Measurements from ENCODE around the gene SPPL2A.
A peak's percentile ranks its signal among the peaks of the same experiment; 100 is the strongest.

SPPL2A gene

DNA sequence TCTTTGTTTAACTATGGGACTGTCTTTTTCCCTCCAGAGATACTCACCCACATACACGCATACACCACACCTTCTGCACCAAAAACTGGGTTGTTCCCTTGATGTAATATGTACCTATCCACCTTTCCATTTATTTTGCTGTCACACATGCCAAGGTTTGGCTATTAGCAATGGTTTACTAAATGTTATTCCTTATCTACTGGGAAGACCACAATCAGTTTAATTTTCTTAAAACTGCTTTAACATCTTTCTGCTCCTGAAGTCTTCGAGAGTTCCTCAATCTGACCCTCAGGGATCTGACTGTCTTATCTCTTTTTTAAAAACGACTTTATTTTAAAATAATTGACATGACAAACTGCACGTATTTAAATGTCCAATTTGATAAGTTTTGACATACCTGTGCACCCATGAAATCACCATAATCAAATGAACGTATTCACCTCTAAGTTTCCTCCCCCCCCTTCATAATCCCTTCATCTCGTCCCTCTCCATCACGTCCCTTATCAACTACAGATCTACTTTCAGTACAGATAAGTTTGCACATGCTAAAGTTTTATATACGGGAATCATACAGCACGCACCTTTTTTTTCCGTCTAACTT lies 78.1 kb downstream of the SPPL2A start:
- peak in 1 of 51 donors; percentile 2 for DNase-seq

GRCh38 chr15:50686469-50687301 lies 78.8 kb downstream of the SPPL2A start, which contains the start of gene TRPM7:
TRPM7 (minus strand) TSS chr15:50686797; CDS start chr15:50686533, 264 bp downstream.
- DNase-seq = peak; percentile 37 to 97 (median 79)

DNA sequence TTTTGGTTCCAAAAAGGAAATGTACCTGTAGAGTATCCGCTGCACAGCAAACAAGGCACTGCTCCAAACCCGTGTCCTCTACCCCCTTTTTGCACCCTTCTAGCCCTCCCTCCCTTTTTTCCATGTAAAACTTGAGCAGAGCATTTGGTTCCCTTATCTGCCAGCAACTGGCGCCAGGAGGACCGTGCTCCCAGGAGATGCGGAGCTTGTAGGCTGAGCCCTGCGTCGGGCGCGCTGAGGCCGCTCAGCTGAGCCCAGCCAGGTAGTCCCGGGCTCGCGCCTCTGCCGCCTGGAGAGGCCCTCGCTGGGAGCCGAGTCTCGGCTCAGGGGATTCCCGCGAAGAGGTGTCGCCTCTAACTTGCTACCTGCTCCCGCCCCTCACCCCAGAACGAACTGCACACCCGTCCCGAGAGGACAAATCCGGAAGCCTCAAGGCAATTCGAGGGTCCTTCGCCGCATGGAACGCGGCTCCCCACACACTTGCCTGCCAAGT lies 79.5 kb downstream of the SPPL2A start:
- DNase-seq = peak in 23 of 51 donors; percentile 21 to 76 (median 56)

DNA sequence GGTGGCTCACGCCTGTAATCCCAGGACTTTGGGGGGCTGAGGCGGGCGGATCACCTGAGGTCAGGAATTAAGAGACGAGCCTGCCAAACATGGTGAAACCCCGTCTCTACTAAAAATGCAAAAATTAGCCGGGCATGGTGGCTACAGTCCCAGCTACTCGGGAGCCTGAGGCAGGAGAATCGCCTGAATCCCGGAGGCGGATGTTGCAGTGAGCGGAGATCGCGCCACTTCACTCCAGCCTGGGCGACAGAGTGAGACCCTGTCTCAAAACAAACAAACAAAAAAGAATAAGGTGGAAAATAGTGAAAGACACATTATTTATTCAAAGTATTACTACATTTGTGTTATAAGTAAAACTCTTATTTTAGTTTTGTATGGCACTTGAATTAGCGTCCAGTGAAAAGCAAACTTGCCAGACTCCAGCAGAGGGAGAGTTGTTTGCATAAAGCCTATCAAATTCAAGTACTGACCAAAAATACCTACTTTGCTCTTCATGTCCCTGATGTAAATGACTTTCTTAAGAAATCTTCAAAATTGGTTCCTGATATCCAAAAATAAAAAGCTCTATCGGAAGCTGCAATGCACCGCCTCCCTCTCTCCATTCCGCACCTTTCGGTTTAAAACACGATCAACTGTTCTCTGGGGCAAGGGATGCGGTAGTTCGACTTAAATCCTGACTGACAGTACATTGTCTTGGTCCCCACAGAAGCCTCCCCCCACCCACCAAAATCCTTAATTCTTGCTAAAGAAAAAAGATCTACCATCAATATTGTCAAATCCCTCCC lies 80.1 kb downstream of the SPPL2A start:
- DNase-seq = peak in 1 of 51 donors; percentile 36

DNA sequence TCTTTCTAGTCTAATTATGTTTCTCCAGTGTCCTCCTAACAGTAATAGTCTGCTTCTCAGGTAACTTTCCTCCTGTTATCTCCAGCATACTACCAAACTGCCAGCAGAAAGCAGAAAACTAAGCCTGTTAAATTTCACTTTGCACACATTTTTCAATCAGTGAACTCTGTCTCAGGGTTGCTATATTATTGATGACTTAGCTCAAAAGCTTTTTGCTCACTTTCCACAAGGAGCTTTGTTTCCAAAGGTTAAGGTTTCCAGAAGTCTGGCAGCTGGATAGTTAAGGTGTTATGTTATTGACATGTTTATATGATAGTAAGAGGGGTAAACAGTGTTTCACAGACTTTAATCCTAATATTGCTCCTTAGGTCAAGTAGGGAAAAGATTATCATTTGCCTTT lies 84.0 kb downstream of the SPPL2A start:
- DNase-seq = no peak

- DNase-seq = no peak
Observed at GRCh38 chr15:50676799-50677483, 88.6 kb downstream of the SPPL2A start.

DNA sequence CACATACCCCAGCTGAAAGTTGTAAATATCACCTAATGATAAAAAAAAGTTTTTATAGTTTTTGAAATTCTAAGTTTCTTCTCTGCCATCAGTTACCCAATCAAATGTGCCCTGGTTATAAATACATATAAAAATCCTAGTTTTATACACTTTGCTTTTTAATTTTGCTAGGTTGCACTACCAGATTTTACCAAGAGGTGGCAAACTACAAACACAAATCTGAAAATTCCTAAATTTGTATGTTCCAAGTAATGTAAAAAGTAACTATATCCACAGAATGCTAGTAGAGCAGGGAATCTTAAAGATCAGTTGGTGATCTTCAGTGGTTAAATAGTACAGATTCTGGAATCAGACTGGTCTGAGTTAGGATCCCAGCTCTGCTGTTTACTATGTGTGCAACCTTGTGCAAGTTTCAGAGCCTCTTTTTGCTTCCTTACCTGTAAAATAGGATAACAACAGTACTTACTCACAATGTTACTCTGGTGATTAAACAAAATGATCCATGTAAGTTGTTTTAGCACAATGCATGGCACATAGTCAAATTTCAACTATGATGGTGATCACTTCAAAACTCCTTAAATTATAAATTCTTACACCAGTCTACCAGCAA lies 89.9 kb downstream of the SPPL2A start:
- DNase-seq = peak in 1 of 51 donors; percentile 19

DNA sequence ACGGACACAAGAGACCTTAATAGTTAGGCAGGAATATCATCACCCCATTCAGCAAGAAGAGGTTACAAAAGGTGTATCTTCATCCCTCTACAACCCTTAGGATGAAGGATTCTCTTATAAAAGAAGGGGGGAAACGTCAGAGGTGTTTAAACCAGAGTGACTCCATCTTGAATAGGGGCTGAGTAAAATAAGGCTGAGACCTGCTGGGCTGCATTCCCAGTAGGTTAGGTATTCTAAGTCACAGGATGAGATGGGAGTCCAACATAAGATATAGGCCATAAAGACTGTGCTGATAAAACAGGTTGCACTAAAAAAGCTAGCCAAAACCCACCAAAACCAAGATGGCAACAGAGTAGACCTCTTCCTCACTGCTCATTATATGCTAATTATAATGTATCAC lies 95.4 kb downstream of the SPPL2A start:
- no peak for DNase-seq

DNA sequence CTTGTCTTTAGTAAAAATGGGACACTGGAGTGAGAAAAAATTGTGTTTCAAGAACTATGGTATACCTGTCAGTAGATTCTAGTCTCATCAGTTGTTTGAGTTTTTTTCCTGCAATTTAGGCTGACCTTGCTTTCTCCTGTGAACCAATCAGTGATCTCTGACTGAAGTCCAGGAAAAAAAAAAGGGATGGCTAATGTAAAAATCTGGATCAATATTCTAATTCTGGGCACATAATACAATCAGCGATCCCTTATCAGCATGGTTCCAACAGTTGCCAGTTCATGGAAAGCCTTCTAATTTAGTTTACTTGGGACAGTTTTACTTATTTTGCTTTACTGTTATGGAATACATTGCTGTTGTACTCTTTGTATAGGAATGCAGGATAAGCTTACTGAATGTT lies 95.9 kb downstream of the SPPL2A start:
- no peak for DNase-seq

DNA sequence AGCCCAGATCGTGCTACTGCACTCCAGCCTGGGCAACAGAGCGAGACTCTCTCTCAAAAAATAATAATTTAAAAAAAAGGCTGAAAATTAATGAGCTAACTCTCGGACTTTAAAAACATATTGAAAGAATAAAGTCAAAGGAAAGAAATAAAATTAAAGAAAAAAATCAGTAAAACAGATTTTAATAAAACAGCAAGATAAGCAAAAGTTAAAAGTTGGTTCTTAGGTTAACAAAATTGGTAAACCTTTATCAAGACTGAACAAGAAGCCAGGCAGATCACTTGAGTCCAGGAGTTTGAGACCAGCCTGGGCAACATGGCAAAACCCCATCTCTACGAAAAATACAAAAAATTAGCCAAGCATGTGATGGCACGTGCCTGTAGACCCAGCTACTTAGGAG lies 99.6 kb downstream of the SPPL2A start:
- DNase-seq = no peak

DNA sequence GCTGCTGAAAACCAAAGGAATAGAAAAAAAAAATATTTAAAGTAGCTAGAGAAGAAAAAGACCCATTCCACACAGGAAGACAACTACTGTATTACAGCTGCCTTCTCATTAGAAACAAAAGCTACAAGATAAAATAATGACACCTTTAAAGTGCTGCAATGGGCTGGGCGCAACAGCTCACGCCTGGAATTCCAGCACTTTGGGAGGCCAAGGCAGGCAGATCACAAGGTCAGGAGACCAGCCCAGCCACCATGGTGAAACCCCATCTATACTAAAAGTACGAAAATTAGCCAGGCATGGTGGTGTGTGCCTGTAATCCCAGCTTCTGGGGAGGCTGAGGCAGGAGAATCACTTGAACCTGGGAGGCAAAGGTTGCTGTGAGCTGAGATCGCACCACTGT lies 110.0 kb downstream of the SPPL2A start:
- DNase-seq = no peak

DNA sequence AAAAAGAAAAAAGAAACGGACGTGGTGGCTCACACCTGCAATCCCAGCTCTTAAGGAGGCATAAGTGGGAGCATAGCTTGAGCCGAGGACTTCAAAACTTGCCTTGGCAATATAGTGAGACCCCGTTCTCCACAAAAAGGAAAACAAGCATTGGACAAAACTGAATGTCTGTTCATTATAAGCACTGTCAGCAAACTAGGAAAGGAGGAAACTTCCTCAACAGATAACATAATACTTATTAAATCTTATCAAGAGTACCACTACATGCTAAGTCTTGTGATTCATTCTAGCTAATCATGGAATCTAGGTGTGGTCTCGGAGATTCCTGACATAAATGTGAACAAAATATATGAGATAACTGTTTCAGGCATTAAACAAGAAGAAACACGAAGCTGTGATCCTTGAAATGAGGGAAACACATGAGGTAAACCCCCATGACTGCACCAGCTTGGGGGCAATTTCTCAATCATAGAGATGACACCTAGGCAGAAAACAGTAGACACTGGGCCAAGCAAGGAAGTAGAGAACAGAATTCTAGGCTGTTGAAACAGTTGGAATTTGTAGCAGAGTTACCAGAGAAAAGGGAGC lies 112.3 kb downstream of the SPPL2A start:
- no peak for DNase-seq

DNA sequence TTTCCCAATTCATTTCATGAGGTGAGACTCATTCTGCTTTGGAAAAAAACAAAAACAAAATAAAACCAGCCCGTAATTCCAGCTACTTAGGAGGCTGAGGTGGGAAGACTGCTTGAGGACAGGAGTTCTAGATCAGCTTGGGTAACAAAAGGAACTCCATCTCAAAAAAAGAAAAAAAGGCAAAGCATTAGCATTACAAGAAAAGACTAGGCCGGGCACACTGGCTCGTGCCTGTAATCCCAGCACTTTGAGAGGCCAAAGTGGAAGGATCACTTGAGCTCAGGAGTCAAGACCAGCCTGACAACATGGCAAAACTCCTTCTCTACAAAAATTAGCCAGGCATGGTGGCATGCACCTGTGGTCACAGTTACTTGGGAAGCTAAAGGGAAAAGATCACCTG lies 112.8 kb downstream of the SPPL2A start:
- no peak for DNase-seq

Measured in hypothalamus (tissue), 51 donors.